Right cardiac atrium (tissue), 5 donors: Measurements from ENCODE around the gene GRAMD4. TPM values are rescaled to one million over a fixed set of nuclear protein-coding genes. Genes with fewer than 3 reads are reported as not detected.

Experiments used
- ATAC-seq, 2 donors: fragments of 200-7000 bp; cut with Tn5 transposase; one replicate each; pipeline versions ENCODE4 v1.8.0 to v1.9.1; 2020; ENCODE audit warnings: moderate library complexity in 2 of 2, mild to moderate bottlenecking in 1 of 2
- DNase-seq, 3 donors: peaks; one replicate each; pipeline ENCODE4 v3.0.0-alpha.2; 2020
- H3K27ac ChIP-seq: one replicate; pipeline ENCODE4 v1.5.1; 2013; ENCODE audit warnings: mild to moderate bottlenecking, low read length, control low read depth, moderate library complexity
- H3K27me3 ChIP-seq: one replicate; pipeline ENCODE4 v1.6.1; 2013; ENCODE audit not compliant: control insufficient read depth, insufficient read depth
- H3K4me1 ChIP-seq: one replicate; pipeline ENCODE4 v1.6.1; 2013; ENCODE audit warnings: low read length; ENCODE audit not compliant: control insufficient read depth, insufficient read depth
- H3K4me3 ChIP-seq: one replicate; pipeline ENCODE4 v1.5.1; 2013; ENCODE audit warnings: low read length, control low read depth
- H3K9me3 ChIP-seq: one replicate; pipeline ENCODE4 v1.6.1; 2013; ENCODE audit warnings: low read length; ENCODE audit not compliant: control insufficient read depth
- WGBS: extraction: QIAGEN DNeasy Blood & Tissue Kit; methylation state at CpG from one replicate; pipeline ENCODE4 v1.1.7; 2013; 5-methylcytosine and 5-hydroxymethylcytosine counted together
- intact Hi-C, 4 donors: fragments of 100-400 bp; cut with DNase I; formaldehyde crosslinking; loops; one replicate each; pipeline versions ENCODE4 v1.11.0 to v1.14.0; 2022 to 2023
- polyA plus RNA-seq: library from polyadenylated mRNA; stranded (reverse); fragments of 200-250 nt; gene quantifications from one replicate; pipeline ENCODE4 v1.2.3, GENCODE V29; 2013
- total RNA-seq, 4 donors: library from RNA; stranded (reverse); fragmentation: NEBNext Ultra II Directional; extraction: Animal tissue kit (Norgen Biotek cat#: 25700); gene quantifications; one replicate each; pipeline ENCODE4 v1.2.1, GENCODE V29; 2021
- donor health status: healthy with polysubstance abuse.
- donor health status: DM: no; HTN: yes; CAD: no.
- donor health status: DM: no; HTN: no; CAD: no.
- donor health status: DM: no; HTN: yes; CAD: no; lungs with severe emphysema.
- donor health status: DM: yes; HTN: yes; CAD: no.

GRAMD4 gene
- total and polyA plus RNA-seq, 5 donors: 31.6 to 106 (median 81.5) TPM

GRCh38 chr22:46687048-46687444, 66.9 kb downstream of the GRAMD4 start:
- Histone ChIP-seq H3K27ac (no peak overlapping the region), H3K27me3 (no peaks in the 10 kb centered on the region), H3K9me3 (no peaks in the 10 kb centered on the region), H3K4me3 (no peak overlapping the region), H3K4me1 (peaks cover 7% of the 10 kb centered on the region)
- WGBS: 69% methylated on average over 15 of the region's 15 CpGs
- ATAC-seq (peak; percentile 3 to 40), DNase-seq (peak; percentile 45 to 83 (median 75))
- intact Hi-C loops: no loop called here

GRCh38 chr22:46687460-46687859, 67.3 kb downstream of the GRAMD4 start:
- peaks cover 7% of the 10 kb centered on the region for H3K4me1 ChIP-seq
- intact Hi-C loops: no loop called here
- peak; percentile 29 to 72 (median 70) for DNase-seq

DNA sequence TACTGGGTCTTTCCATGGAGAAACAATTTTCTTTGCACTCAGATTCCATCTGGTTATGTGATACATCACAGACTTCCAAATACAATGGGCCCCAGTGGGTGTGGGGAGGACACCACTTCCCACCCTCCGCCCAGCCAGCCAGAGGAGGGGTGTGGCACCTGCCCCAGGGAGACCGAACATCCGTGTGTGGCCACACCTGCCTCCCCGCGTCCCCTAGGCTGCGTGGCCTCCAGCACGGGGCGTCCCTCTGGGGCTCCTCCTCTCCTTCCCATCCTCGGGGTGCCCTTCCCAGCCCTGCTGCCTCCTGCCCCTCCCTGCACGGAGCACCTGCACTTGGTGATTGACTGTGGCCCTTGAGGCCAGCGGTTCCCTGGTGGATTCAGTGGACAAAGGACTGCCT, 68.8 kb downstream of the GRAMD4 start:
- 74% methylated on average over 11 of the region's 11 CpGs for WGBS
- no peak overlapping the region for H3K27ac ChIP-seq
- peak; percentile 16 to 64 for ATAC-seq
- peaks cover 7% of the 10 kb centered on the region for H3K4me1 ChIP-seq
- no peaks in the 10 kb centered on the region for H3K27me3 ChIP-seq
- intact Hi-C loops: loop anchor here in 1 of 4 donors (2.0 kb wide), 1 partner anchor 18 kb away; no protein-coding TSS in a partner anchor
- peak; percentile 57 to 82 (median 66) for DNase-seq
- no peaks in the 10 kb centered on the region for H3K9me3 ChIP-seq
- H3K4me3 ChIP-seq: no peak overlapping the region

More at GRCh38 chr22:46687460-46687859, 67.3 kb downstream of the GRAMD4 start:
- Histone ChIP-seq H3K27me3 (no peaks in the 10 kb centered on the region), H3K4me3 (no peak overlapping the region), H3K27ac (peak overlapping the region; percentile 31), H3K9me3 (no peaks in the 10 kb centered on the region)
- WGBS: 82% methylated on average over 15 of the region's 15 CpGs
- no peak for ATAC-seq

GRCh38 chr22:46690146-46690545, 70.0 kb downstream of the GRAMD4 start:
- intact Hi-C loops: no loop called here
- WGBS: 93% methylated on average over 20 of the region's 20 CpGs
- ATAC-seq: no peak
- Histone ChIP-seq H3K4me3 (no peak overlapping the region), H3K27ac (no peak overlapping the region), H3K9me3 (no peaks in the 10 kb centered on the region), H3K27me3 (no peaks in the 10 kb centered on the region), H3K4me1 (peaks cover 7% of the 10 kb centered on the region)
- peak; percentile 7 to 39 (median 26) for DNase-seq

DNA sequence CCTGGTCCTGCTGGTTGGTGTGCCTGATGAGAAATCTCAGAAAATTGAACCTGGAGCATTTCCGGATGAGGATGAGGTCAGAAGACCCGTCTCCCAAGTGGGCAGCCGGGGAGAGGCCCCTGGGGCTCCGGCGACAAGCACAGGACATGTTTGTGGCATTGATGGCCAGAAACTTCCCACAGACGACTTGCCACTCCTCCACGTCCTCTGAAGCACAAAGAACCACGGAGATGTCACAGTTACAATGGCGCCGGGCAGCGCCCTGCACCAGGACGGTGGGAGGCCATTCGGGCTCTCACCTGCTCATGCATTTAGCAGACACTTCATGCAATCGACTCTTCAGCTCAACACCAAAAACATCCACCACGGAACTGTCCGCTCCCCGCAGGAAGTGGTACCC, 71.4 kb downstream of the GRAMD4 start:
- no peaks in the 10 kb centered on the region for H3K4me1 ChIP-seq
- ATAC-seq: no peak
- no peaks in the 10 kb centered on the region for H3K27me3 ChIP-seq
- no peak overlapping the region for H3K27ac ChIP-seq
- WGBS: 85% methylated on average over 17 of the region's 17 CpGs
- no peaks in the 10 kb centered on the region for H3K9me3 ChIP-seq
- peak in 1 of 3 donors; percentile 47 for DNase-seq
- intact Hi-C loops: no loop called here
- no peak overlapping the region for H3K4me3 ChIP-seq

- intact Hi-C loops: no loop called here
- Histone ChIP-seq H3K27me3 (no peaks in the 10 kb centered on the region), H3K4me1 (no peaks in the 10 kb centered on the region), H3K4me3 (no peak overlapping the region), H3K9me3 (no peaks in the 10 kb centered on the region), H3K27ac (no peak overlapping the region)
- ATAC-seq (no peak), DNase-seq (peak in 1 of 3 donors; percentile 12)
- WGBS: 85% methylated on average over 17 of the region's 17 CpGs
Measured at GRCh38 chr22:46693634-46694415, 73.6 kb downstream of the GRAMD4 start.

- DNase-seq: peak in 1 of 3 donors; percentile 41
- Histone ChIP-seq H3K9me3 (no peaks in the 10 kb centered on the region), H3K27ac (no peak overlapping the region), H3K27me3 (no peaks in the 10 kb centered on the region), H3K4me3 (no peak overlapping the region), H3K4me1 (no peaks in the 10 kb centered on the region)
- intact Hi-C loops: no loop called here
- WGBS: 88% methylated on average over 15 of the region's 15 CpGs
- no peak for ATAC-seq
Measured at GRCh38 chr22:46694416-46695170, 74.4 kb downstream of the GRAMD4 start.

- H3K27me3 ChIP-seq: no peaks in the 10 kb centered on the region
- no peaks in the 10 kb centered on the region for H3K9me3 ChIP-seq
- no peak overlapping the region for H3K4me3 ChIP-seq
- WGBS: 80% methylated on average over 25 of the region's 25 CpGs
- intact Hi-C loops: no loop called here
- H3K27ac ChIP-seq: no peak overlapping the region
- DNase-seq: peak in 1 of 3 donors; percentile 39
- H3K4me1 ChIP-seq: no peaks in the 10 kb centered on the region
- peak; percentile 8 to 31 for ATAC-seq
Measured at GRCh38 chr22:46695346-46696228, 75.4 kb downstream of the GRAMD4 start.

GRCh38 chr22:46696229-46696518, 76.0 kb downstream of the GRAMD4 start:
- Histone ChIP-seq H3K27ac (no peak overlapping the region), H3K9me3 (no peaks in the 10 kb centered on the region), H3K4me1 (no peaks in the 10 kb centered on the region), H3K27me3 (no peaks in the 10 kb centered on the region), H3K4me3 (no peak overlapping the region)
- WGBS: 80% methylated on average over 11 of the region's 11 CpGs
- DNase-seq (no peak), ATAC-seq (peak in 1 of 2 donors; percentile 8)
- intact Hi-C loops: no loop called here

DNA sequence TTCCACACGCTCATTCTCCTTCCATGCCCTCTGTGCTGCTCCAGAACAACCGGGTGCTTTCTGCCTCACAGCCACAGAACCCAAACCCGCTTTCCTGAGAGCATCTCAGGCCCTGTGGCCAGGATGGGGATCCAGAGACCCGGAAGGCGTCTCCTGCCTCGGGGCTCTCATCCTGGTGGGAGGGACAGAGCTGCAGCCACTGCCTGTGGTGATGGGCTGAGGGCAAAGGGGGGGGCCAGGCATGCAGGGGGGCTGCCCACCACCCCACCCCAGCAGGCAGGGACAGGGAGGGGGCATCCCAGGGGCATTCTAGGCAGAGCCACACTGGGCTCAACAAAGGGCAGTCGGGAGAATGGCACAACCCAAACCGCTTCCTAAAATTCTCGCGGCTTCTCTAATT, 76.4 kb downstream of the GRAMD4 start:
- no peak for ATAC-seq
- DNase-seq: peak in 1 of 3 donors; percentile 13
- Histone ChIP-seq H3K9me3 (no peaks in the 10 kb centered on the region), H3K4me3 (no peak overlapping the region), H3K27ac (no peak overlapping the region), H3K27me3 (no peaks in the 10 kb centered on the region), H3K4me1 (no peaks in the 10 kb centered on the region)
- intact Hi-C loops: no loop called here
- WGBS: 85% methylated on average over 10 of the region's 10 CpGs
